Loucy (cell line): ENCODE measurements around the gene BCAT1.

Experiments used
- H2AFZ ChIP-seq: fragments of 200-600 bp; sonication (generic); 2 replicates; pipeline ENCODE4 v1.6.0; 2016; ENCODE audit warnings: antibody characterized with exemption, mild to moderate bottlenecking, low read length, moderate library complexity
- H3F3A ChIP-seq: fragments of 200-600 bp; 2 replicates; pipeline ENCODE4 v1.6.0; 2016; ENCODE audit warnings: antibody characterized with exemption, low read depth, mild to moderate bottlenecking
- H3K27me3 ChIP-seq: fragments of 200-600 bp; sonication (generic); 2 replicates; pipeline ENCODE4 v1.6.1; 2014; ENCODE audit warnings: low read length, mild to moderate bottlenecking; ENCODE audit not compliant: insufficient read depth, poor library complexity, severe bottlenecking
- H3K36me3 ChIP-seq: fragments of 200-600 bp; sonication (generic); 2 replicates; pipeline ENCODE4 v1.6.1; 2016; ENCODE audit warnings: low read length; ENCODE audit not compliant: insufficient read depth
- H3K4me1 ChIP-seq: fragments of 200-600 bp; sonication (generic); 2 replicates; pipeline ENCODE4 v1.5.1; 2014; ENCODE audit warnings: low read length, mild to moderate bottlenecking; ENCODE audit not compliant: insufficient read depth, poor library complexity, severe bottlenecking
- H3K4me2 ChIP-seq: fragments of 200-600 bp; sonication (generic); 2 replicates; pipeline ENCODE4 v1.6.0; 2014; ENCODE audit warnings: antibody characterized with exemption, low read length, low read depth, mild to moderate bottlenecking; ENCODE audit not compliant: poor library complexity, severe bottlenecking
- H3K4me3 ChIP-seq: fragments of 200-600 bp; sonication (generic); 2 replicates; pipeline ENCODE4 v1.5.1; 2014; ENCODE audit warnings: low read length, mild to moderate bottlenecking, mixed read lengths; ENCODE audit not compliant: poor library complexity, severe bottlenecking
- H3K79me2 ChIP-seq: fragments of 200-600 bp; sonication (generic); 2 replicates; pipeline ENCODE4 v1.6.1; 2014; ENCODE audit warnings: low read length; ENCODE audit not compliant: insufficient read depth
- H3K9ac ChIP-seq: fragments of 200-600 bp; sonication (generic); 2 replicates; pipeline ENCODE4 v1.6.0; 2014; ENCODE audit warnings: mild to moderate bottlenecking, low read depth, low read length, moderate library complexity; ENCODE audit not compliant: poor library complexity, severe bottlenecking
- H3K9me2 ChIP-seq: fragments of 200-600 bp; sonication (generic); replicated peaks from 2 replicates; pipeline ENCODE4 v1.6.1; 2016; ENCODE audit warnings: low read depth, low read length, mixed read lengths
- H3K9me3 ChIP-seq: fragments of 200-600 bp; sonication (generic); 2 replicates; pipeline ENCODE4 v1.6.1; 2014; ENCODE audit warnings: mild to moderate bottlenecking, antibody characterized with exemption, low read length, low read depth; ENCODE audit not compliant: insufficient read depth
- H4K20me1 ChIP-seq: fragments of 200-600 bp; sonication (generic); 2 replicates; pipeline ENCODE4 v1.6.0; 2014; ENCODE audit warnings: antibody characterized with exemption, low read length, mild to moderate bottlenecking; ENCODE audit not compliant: insufficient read depth, poor library complexity, severe bottlenecking
- CTCF ChIP-seq: fragments of 200-600 bp; sonication (generic); conservative IDR thresholded peaks from 2 replicates; pipeline ENCODE4 v1.5.1; 2014; ENCODE audit warnings: mild to moderate bottlenecking, antibody characterized with exemption, low read length
- EZH2phosphoT487 ChIP-seq: fragments of 200-600 bp; IDR thresholded peaks from 2 replicates; pipeline ENCODE4 v1.6.1; 2018; ENCODE audit warnings: antibody characterized with exemption, mild to moderate bottlenecking, moderate library complexity, borderline replicate concordance

Gene BCAT1

GRCh38 chr12:24772813-24773212 lies 176.1 kb downstream of the BCAT1 start:
- Histone ChIP-seq H3K4me2 (no peak overlapping the region), H3K9me3 (no peaks in the 10 kb centered on the region), H3F3A (no peaks in the 10 kb centered on the region), H3K9ac (no peak overlapping the region), H4K20me1 (no peaks in the 10 kb centered on the region), H3K4me1 (no peaks in the 10 kb centered on the region), H3K9me2 (no peaks in the 10 kb centered on the region), H3K4me3 (no peak overlapping the region), H3K79me2 (no peaks in the 10 kb centered on the region), H3K36me3 (no peaks in the 10 kb centered on the region), H2AFZ (peak overlapping the region; percentile 45), H3K27me3 (no peaks in the 10 kb centered on the region)
- TF ChIP-seq EZH2phosphoT487 (no peak), CTCF (no peak)

GRCh38 chr12:24770821-24771220 lies 178.1 kb downstream of the BCAT1 start:
- Histone ChIP-seq H2AFZ (no peak overlapping the region), H3F3A (no peaks in the 10 kb centered on the region), H3K9me3 (no peaks in the 10 kb centered on the region), H3K9ac (no peak overlapping the region), H3K27me3 (no peaks in the 10 kb centered on the region), H3K36me3 (no peaks in the 10 kb centered on the region), H3K4me1 (no peaks in the 10 kb centered on the region), H3K9me2 (no peaks in the 10 kb centered on the region), H4K20me1 (no peaks in the 10 kb centered on the region), H3K4me2 (no peak overlapping the region), H3K4me3 (no peak overlapping the region), H3K79me2 (no peaks in the 10 kb centered on the region)
- TF ChIP-seq EZH2phosphoT487 (no peak), CTCF (no peak)

GRCh38 chr12:24770334-24770733 lies 178.6 kb downstream of the BCAT1 start:
- H2AFZ ChIP-seq, result no peak overlapping the region
- H3K4me2 ChIP-seq, result no peak overlapping the region
- no peak overlapping the region for H3K9ac ChIP-seq
- H3F3A ChIP-seq, result no peaks in the 10 kb centered on the region
- no peaks in the 10 kb centered on the region for H3K4me1 ChIP-seq
- H3K27me3 ChIP-seq, result no peaks in the 10 kb centered on the region
- no peaks in the 10 kb centered on the region for H3K36me3 ChIP-seq
- H3K4me3 ChIP-seq, result no peak overlapping the region
- no peaks in the 10 kb centered on the region for H3K79me2 ChIP-seq
- no peak for TF ChIP-seq CTCF
- no peak for TF ChIP-seq EZH2phosphoT487
- H3K9me3 ChIP-seq, result no peaks in the 10 kb centered on the region
- no peaks in the 10 kb centered on the region for H4K20me1 ChIP-seq
- no peaks in the 10 kb centered on the region for H3K9me2 ChIP-seq
